Activated CD4-positive, alpha-beta T cell treated with anti-CD3 and anti-CD28 coated beads, Interleukin-2, amount 50 U/mL, for 4 hours (primary cell): ENCODE measurements around the gene SMPDL3A.

Source experiments
- DNase-seq, 2 experiments: peaks; one replicate each; pipeline ENCODE4 v3.0.0-alpha.2; 2020

SMPDL3A gene

DNA sequence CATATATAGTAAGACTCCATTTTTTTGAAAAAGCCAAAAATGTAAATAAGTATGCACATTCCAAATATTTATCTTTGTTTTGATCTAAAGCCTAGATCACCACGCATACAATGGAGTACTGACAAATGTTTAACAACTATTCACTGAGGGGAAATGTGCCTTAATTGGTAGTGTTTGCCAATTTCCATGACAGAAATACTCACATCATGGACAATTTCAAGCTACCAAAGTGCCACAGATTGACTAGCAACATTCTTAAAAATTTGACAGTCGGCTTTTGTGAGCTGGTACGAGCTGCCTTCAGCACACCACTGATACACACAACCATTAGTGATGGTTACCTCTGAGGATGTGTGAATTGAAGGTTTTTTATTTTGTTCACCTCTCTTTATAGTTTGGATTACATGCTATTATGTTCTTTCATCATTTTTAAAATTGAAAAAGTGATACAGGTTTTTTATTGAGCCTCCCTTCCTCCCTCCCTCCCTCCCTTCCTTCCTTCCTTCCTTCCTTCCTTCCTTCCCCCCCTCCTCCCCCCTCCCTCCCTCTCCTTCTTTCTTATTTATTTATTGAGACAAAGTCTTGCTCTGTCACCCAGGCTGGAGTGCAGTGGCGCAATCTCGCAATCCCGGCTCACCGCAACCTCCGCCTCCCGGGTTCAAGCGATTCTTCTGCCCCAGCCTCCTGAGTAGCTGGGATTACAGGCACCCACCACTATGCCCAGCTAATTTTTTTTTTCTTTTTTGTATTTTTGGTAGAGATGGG, 19.2 kb downstream of the SMPDL3A start:
- DNase-seq, result no peak

DNA sequence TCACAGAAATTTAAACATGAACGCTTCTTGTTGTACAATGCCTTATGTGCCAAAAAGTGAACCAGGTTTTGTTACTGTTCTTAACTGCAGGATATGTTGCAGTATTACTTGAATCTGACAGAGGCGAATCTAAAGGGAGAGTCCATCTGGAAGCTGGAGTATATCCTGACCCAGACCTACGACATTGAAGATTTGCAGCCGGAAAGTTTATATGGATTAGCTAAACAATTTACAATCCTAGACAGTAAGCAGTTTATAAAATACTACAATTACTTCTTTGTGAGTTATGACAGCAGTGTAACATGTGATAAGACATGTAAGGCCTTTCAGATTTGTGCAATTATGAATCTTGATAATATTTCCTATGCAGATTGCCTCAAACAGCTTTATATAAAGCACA, 19.9 kb downstream of the SMPDL3A start:
- no peak for DNase-seq

DNA sequence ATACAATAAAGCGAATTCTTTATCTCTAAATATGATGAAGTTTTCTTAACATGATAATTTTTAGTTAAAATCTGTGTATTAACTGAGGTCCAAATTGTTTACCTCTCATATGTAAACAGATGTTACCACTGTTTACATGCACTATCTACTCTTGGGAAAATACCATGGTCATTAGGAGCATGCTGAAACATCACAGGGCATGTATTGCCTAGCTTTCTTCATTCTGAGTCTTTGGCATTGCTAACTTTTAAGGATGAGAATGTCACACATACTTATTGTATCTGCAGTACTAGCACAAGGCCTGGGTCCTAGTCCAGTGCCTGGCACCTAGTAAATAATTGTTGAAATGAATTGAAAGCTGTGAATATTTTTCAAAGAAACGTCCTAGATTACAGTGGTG, 20.6 kb downstream of the SMPDL3A start:
- DNase-seq, result no peak

DNA sequence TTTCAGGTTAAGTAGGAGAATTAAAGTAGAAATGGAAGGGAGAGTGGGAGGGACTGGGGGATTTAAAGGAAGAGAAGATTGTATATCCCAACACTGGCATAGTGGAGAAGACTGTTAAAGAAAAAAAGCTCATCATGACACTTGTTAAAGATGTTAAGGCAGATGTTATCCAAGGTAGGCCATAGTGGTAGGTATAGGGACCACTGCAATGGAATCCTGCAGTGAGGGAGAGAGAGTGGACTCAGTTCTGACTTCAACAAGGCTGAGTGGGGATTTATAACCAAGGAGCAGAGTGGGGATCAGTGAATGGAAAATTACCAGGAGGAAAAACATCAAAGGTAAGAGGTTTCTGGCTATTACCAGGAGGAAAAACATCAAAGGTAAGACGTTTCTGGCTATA, 21.1 kb downstream of the SMPDL3A start:
- DNase-seq, result no peak

GRCh38 chr6:122817358-122817757, 28.3 kb downstream of the SMPDL3A start:
- no peak for DNase-seq

- no peak for DNase-seq
Observed at GRCh38 chr6:122817766-122818165, 28.7 kb downstream of the SMPDL3A start.

GRCh38 chr6:122818866-122819265, 29.8 kb downstream of the SMPDL3A start:
- no peak for DNase-seq

- DNase-seq, result no peak
Observed at GRCh38 chr6:122821095-122821494, 32.0 kb downstream of the SMPDL3A start.

GRCh38 chr6:122825163-122825562, 36.1 kb downstream of the SMPDL3A start:
- no peak for DNase-seq

DNA sequence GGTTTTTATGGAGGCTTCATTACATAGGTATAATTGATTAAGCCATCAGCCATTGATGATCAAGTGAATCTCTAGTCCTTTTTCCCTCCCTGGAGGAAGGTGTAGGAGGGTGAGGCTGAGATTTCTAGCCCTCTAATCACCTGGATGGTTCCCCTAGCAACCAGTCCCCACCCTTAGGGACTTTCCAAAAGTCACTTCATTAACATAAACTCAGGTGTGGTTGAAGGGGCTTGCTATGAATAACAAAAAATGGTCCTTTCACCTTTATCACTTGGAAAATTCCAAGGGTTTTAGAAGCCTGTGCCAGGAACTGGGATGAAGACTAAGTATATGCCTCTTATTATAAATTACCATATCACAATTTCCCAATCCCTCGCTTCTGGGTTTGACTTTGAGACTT, 40.4 kb downstream of the SMPDL3A start:
- no peak for DNase-seq

- DNase-seq, result no peak
Observed at GRCh38 chr6:122831511-122831910, 42.5 kb downstream of the SMPDL3A start.

DNA sequence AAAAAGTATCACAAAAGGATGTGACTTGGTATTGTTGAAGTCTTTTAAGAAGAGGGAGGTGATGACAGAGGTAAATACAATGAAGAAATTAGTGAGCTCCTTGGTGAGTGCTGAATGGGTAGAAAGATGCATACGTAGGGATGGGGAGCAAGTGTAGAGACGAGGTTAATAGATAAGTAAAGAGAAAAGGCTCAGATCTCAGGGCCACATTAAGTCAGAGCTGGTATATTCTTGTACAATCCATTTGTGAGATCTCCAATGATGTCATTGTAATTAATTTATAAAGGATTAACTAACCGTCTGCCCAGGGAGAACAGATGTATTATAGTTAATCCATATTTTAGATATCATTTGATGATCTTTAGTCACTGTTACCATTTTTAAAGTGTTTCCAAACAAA, 43.4 kb downstream of the SMPDL3A start:
- DNase-seq, result no peak

- no peak for DNase-seq
Observed at GRCh38 chr6:122833021-122833491, 44.0 kb downstream of the SMPDL3A start.

DNA sequence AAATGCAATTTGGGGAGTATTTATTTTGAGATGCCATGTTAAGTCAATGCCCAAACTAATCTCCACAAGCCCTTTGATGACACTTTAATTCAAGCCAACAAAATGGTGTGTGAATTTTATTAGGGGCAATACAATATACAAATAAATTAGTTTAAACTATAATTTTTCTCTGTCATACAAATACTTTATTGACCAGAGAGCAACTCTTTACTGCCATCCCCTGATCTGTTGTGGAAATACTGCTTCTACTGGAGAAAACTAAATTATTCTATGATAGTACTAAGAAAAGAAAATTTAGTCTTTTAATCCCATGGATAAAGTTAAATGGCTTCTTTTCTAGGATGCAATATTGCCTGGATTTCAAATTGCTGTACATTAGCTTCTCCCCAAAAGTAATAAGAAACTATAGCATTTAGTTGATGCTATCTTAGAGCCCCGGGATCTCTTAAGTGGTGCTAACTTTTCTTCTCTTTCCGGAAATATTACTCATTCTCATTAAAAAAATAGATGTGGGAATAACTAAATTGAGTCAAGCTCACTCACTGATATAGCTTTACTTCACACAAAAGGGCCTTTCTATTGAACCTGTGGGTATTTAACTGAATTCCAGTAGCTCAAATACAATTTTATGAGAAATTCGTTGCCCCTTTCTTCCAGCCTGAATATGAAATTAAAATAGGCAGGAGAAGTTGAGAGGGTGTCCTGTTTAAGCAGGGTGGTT, 49.2 kb downstream of the SMPDL3A start:
- DNase-seq, result no peak

DNA sequence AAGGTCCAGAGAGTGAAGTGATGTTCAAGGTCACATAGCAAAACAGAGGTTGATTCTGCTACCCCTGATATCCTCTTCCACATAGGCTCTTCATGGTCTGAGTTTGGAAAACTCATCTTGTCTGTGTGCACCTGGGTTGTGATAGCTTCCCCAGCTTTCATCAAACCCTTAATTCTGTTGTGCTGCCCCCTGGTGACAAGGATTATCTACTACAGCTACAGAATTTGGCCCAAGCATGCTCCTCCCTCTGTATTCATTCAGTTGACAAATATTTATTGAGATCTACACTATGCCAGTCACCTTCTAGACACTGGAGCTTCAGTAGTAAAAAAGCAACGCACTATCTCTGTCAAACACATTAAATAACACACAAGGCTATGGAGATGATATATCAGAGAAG, 50.4 kb downstream of the SMPDL3A start:
- peak; percentile 10 to 25 for DNase-seq

DNA sequence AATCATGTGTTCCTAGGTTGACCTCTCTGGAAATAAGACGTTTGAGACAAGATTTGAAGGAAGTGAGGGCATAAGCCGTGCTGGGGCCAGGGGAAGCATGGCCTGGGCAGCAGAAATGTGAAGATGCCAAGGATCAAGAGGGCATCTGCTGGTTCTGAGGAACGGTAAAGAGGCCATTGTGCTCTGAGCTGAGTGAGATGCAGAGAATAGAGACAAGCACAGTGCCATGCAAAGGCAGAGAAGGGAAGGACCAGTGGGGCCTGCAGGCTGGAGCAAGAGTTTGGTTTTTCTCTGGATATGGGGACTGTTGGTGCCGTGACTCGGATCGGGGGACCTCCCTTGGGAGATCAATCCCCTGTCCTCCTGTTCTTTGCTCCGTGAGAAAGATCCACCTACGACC, 50.8 kb downstream of the SMPDL3A start:
- no peak for DNase-seq

DNA sequence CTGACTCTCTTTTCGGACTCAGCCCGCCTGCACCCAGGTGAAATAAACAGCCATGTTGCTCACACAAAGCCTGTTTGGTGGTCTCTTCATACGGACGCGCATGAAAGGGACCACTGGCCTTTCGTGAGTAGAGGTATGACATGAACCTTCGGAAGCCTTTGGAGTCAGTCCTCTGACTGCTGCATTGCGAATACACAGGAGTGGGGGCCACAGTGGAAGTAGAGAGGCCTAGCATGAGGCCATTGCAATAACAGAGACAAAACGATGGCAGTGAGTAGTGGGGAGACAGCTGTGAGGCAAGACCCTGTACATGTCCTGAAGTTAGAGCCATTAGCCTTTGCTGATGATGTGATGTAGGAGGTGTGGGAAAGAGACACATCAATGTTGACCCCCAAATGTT, 56.4 kb downstream of the SMPDL3A start:
- DNase-seq, result no peak

DNA sequence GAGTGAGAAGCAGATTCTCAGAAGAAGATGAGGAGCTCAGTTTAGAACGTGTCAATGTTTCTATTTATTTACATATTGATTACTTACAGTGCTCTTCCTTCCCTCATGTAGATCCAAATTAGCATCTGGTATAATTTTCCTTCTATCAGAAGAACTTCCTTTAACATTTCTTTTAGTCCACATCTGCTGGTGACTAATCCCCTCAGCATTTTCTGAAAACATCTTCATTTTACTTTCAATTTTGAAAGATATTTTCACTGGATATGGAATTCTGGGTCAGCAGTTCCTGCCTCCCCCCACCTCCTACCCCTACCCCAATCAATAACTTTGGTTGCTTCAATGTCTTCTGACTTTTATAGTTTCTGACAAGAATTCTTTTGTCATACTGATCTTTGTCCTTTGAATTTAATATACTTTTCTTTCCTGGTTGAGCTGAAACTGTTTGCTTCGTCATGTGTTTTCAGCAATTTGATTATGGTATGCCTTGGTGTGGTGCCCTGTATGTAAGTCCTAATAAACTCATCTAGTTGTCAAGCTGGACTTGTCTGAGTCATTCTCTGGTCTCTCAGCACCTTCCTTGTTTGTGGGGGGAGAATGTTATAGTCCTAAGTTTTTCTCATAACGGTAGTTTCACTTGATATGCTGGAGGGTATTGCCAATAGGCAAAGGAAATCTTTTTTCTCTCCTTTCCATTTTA, 57.0 kb downstream of the SMPDL3A start:
- no peak for DNase-seq

- DNase-seq, result no peak
Observed at GRCh38 chr6:122853259-122853995, 64.4 kb downstream of the SMPDL3A start.
